AG04449 (cell line): ENCODE results near the gene NPAS3.

Experiments used
- CTCF ChIA-PET: fragments of 350-600 bp; formaldehyde crosslinking; extraction: SDS; loops from one replicate; lab custom pipeline; 2021; ENCODE audit warnings: antibody characterized with exemption; lab: Yijun Ruan, JAX
- POLR2A ChIA-PET: fragments of 400-600, 350-600 bp; formaldehyde crosslinking; extraction: SDS; loops from one replicate; lab custom pipeline; 2020; ENCODE audit warnings: antibody characterized with exemption, inconsistent platforms; lab: Yijun Ruan, JAX
- DNase-seq: peaks from one replicate; pipeline ENCODE4 v3.0.0-alpha.2; 2010; ENCODE audit warnings: low read depth, low spot score
- H3K4me3 ChIP-seq: 2 replicates; pipeline ENCODE4 v1.5.1; 2011; ENCODE audit warnings: low read depth, mild to moderate bottlenecking, control low read depth, low read length
- TF ChIP-seq, protein P1 (sequence below): IDR thresholded peaks from one replicate; pipeline ENCODE4 v1.5.1; 2011; ENCODE audit warnings: mild to moderate bottlenecking, moderate library complexity, low read length, control low read depth, inconsistent platforms; ENCODE audit not compliant: insufficient read depth; ENCODE audit errors: missing control alignments

The NPAS3 gene

GRCh38 chr14:33375786-33376185, 437.1 kb downstream of the NPAS3 start:
- CTCF ChIA-PET: no interaction called here
- POLR2A ChIA-PET: no interaction called here
- H3K4me3 ChIP-seq: no peak overlapping the region
- TF ChIP-seq, protein P1, sequence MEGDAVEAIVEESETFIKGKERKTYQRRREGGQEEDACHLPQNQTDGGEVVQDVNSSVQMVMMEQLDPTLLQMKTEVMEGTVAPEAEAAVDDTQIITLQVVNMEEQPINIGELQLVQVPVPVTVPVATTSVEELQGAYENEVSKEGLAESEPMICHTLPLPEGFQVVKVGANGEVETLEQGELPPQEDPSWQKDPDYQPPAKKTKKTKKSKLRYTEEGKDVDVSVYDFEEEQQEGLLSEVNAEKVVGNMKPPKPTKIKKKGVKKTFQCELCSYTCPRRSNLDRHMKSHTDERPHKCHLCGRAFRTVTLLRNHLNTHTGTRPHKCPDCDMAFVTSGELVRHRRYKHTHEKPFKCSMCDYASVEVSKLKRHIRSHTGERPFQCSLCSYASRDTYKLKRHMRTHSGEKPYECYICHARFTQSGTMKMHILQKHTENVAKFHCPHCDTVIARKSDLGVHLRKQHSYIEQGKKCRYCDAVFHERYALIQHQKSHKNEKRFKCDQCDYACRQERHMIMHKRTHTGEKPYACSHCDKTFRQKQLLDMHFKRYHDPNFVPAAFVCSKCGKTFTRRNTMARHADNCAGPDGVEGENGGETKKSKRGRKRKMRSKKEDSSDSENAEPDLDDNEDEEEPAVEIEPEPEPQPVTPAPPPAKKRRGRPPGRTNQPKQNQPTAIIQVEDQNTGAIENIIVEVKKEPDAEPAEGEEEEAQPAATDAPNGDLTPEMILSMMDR: no peak
- no peak for DNase-seq

GRCh38 chr14:33376510-33376909, 437.8 kb downstream of the NPAS3 start:
- ChIA-PET CTCF (no interaction called here), POLR2A (no interaction called here)
- TF ChIP-seq, protein P1: no peak
- no peak for DNase-seq
- no peak overlapping the region for H3K4me3 ChIP-seq

GRCh38 chr14:33377596-33378390, 439.1 kb downstream of the NPAS3 start:
- CTCF ChIA-PET: no interaction called here
- TF ChIP-seq, protein P1: no peak
- POLR2A ChIA-PET: no interaction called here
- no peak for DNase-seq
- no peak overlapping the region for H3K4me3 ChIP-seq

DNA sequence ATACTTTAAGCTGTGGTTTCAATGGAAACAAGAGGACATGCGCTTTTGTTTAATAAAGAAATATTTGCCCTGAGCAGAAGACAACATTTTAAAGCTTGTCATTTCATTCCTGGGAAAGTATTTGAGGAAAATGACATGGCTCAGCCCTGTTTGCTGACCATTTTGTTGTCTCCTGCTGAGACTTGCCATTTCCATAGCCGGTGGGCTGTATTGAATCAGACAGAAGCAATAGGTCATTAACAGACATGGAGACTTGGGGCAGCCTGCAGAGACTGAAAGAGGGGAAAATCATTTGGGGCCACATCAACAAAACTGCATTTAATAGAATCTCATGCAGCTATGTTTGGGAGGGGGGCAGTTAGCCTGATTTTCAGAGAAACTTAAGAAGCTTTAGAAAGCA, 443.0 kb downstream of the NPAS3 start:
- DNase-seq: no peak
- no peak overlapping the region for H3K4me3 ChIP-seq
- TF ChIP-seq, protein P1: no peak
- POLR2A ChIA-PET: no interaction called here
- CTCF ChIA-PET: no interaction called here

GRCh38 chr14:33386140-33386539, 447.5 kb downstream of the NPAS3 start:
- ChIA-PET POLR2A (no interaction called here), CTCF (no interaction called here)
- TF ChIP-seq, protein P1: no peak
- H3K4me3 ChIP-seq: no peak overlapping the region
- no peak for DNase-seq

- H3K4me3 ChIP-seq: no peak overlapping the region
- ChIA-PET CTCF (no interaction called here), POLR2A (no interaction called here)
- DNase-seq: no peak
- TF ChIP-seq, protein P1: no peak
Observed at GRCh38 chr14:33386781-33387180, 448.1 kb downstream of the NPAS3 start.
